Brain pericyte (primary cell): ENCODE measurements around the gene ZBTB5.
"Not testable (repeated sequence)": the region's sequence is repeated elsewhere in the genome, so short reads cannot be mapped to it uniquely, and the experiment has no call there.

Experiments
- DNase-seq: peaks from one replicate; pipeline ENCODE4 v3.0.0-alpha.2; 2012; ENCODE audit warnings: low read depth, low spot score

Gene ZBTB5

GRCh38 chr9:37449862-37450632, 15.2 kb downstream of the ZBTB5 start:
- no peak for DNase-seq

GRCh38 chr9:37447111-37447510, 18.1 kb downstream of the ZBTB5 start:
- DNase-seq = no peak

DNA sequence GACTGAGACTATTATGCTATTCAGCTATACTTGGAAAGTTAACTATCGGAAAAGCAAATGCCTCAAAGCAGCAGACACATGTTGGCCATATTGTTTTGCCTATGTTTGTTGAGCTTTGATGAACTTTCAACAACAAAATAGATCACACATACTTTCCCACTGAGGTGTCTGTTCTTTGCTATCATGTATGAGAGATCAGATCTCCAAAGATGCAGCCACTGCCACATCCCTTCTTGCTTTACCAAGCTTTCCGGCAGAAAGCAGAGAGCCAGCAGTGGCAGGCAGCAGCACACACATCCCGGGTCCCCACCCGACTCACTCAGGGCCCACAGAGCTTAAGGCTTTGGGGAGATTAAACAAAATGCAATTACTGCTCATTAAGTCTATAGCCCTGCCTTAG, 18.8 kb downstream of the ZBTB5 start:
- DNase-seq = no peak

DNA sequence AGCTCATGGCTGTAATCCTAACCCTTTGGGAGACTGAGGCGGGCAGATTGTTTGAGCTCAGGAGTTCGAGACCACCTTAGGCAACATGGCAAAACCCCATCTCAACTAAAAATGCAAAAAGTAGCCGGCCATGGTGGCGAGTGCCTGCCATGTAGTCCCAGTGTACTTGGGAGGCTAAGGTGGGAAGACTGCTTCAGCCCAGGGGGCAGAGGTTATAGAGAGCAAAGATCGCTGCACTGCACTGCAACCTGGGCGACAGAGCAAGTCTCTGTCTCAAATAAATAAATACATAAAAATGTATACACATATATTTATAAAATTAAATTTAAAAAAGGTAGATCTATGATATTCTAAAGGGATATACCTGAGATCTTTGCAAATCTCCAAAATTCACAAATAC, 19.4 kb downstream of the ZBTB5 start:
- DNase-seq = no peak

- no peak for DNase-seq
These were observed 20.4 kb downstream of the ZBTB5 start for GRCh38 chr9:37444890-37445289.

- DNase-seq = no peak
These were observed 21.7 kb downstream of the ZBTB5 start for GRCh38 chr9:37443566-37443965.

DNA sequence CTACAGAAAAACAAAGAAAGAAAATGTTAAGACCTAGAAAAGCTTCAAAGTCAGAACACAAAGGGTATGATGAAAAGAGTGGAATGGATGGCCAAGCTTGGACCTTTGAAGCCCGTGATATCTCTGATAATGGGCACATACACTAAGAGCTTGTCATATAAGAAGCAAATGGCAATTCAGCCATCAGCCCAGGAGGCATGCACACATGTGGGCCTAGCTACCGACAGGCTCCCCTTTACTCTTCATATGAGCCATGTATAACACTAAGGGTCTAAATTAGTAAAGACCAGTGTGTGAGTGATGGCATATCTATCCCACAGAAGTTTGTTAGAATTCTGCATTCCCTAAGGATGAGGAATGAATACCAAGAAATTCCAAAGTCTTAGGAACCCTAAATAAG, 22.7 kb downstream of the ZBTB5 start:
- DNase-seq = no peak

DNA sequence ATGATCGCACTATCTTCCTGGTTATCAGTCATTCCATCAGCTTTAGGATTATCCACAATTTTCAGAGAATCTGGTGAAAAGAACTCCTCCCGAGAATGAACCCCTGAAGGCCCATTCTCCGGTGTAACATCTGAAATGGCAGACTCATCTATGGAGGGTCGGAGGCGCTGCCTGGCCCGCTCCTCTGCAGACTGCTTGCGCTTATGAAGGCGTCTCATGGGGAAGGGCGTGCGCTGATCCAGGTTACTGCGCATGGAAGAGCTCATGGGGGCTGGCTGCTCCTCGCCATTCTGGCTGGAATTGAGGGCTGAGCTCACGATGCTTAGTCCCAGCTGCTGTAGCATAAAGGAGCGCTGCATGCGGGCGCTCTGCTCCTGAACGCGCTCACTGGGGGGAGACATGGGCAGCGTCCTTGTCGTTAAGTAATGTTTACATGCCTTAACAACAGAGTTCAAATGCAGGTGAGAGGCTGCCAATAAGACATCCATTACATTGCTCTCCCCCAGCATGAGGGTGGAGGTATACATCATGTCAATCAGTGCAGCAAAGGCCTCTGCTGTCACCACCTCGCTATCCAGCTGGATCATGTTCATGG, 23.4 kb downstream of the ZBTB5 start:
- DNase-seq = no peak

DNA sequence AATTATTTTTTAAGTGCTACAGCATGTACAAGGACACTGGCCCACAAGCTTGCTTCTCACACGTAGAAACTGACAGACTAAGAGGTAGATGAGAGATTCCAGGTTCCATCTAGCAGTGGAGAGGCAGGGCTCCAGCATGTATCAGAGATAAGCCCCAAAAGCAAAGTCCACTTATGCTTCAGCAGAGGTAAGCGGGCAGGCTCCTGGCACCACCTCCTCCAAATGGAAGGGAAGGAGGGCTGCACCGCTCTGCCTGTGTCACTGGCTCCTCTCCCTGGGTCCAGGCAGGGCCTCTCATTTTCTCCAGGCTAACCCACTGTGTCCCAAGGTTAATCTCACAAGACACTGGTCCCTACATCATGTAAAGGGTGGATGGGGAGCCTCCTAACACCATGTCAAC, 26.9 kb downstream of the ZBTB5 start:
- no peak for DNase-seq

GRCh38 chr9:37437621-37438020, 27.6 kb downstream of the ZBTB5 start:
- no peak for DNase-seq

DNA sequence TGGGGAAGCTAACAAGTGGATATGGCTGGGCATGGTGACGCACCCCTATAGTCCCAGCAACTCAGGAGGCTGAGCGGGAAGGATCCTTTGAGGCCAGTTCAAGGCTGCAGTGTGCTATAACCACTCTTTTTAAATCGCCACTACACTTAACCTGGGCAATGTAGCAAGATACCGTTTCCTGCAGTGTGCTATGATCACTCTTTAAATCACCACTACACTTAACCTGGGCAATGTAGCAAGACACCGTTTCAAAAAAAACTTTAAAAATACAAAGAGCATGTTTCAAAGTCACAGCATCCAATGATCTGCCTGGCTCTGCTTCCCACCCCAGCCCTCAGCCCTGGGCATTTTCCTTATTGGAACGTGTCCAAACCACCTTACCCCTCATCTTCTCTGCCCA, 28.2 kb downstream of the ZBTB5 start:
- no peak for DNase-seq

GRCh38 chr9:37436540-37436939, 28.7 kb downstream of the ZBTB5 start:
- no peak for DNase-seq

- DNase-seq = no peak
These were observed 31.3 kb downstream of the ZBTB5 start for GRCh38 chr9:37433867-37434371.

DNA sequence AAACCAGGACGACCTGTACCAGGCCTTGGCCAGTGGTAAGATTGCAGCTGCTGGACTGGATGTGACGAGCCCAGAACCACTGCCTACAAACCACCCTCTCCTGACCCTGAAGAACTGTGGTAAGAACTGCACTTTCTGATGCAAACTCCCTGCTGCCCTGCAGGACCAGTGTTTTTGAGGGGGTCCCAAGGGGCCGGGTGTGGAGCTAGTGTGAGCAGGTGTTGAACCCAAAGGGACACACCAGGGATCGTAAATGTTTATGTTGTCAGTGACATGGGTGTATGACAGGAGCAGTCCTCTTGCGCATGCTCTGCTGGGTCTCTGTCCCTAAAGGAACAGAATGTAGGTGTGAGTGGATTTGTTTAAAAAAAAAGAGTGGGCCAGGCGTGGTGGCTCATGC, 33.2 kb downstream of the ZBTB5 start:
- DNase-seq = no peak

DNA sequence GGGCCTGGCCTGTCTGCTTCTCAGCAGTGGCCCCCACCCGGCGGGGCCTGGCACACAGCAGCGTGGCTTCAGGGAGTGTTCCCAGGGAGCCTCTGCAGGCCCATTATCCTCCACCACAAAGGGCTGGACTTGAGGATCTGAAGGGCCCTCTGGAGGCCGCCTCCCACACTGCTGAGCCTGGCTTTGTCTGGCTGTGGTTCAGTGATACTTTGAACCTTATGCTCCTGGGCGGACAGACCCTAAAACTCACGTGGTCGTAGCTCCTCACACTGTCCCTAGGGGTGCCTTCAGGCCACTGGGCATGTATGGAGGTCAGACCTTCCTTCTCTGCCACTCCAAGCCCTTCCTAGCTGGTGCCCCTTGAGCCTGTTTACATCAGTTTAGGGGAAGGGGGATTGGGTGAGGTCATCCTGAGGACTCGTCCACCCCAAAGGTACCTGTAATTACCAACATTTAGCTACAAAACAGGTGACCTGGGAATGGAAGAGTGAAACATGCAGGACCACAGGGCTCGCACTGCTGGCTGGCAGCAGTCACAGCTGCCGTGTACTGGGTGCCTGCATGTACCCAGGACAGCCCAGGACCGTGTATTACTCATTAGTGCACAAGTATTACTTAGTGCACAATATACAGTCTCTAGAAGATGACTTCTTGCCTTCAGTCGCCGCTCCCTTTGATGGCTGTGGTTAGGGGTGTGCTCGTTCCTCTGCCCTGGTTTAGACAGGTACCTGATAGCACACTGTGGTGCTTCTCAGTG, 34.2 kb downstream of the ZBTB5 start:
- DNase-seq = no peak

GRCh38 chr9:37429441-37430285, 35.6 kb downstream of the ZBTB5 start:
- no peak for DNase-seq

DNA sequence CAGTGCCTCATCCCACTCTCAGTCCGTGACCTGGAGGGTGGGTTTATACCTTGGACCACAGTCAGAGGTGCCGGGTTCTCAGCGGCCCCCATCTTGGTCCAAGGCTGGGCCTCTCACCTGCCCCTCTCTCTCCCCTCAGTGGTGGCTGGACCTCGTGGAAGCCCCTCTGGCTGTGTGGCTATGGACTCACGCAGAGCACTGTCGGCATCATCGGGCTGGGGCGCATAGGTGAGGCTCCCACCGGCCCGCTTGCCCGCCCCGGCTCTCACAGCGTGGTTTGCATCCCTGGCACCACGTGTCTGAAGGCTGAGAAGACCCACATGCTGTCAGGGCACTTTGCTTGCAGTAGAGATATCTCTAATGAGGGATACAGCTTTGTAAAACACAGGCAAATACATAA, 36.9 kb downstream of the ZBTB5 start:
- DNase-seq = no peak

GRCh38 chr9:37426846-37427245, 38.4 kb downstream of the ZBTB5 start:
- no peak for DNase-seq

DNA sequence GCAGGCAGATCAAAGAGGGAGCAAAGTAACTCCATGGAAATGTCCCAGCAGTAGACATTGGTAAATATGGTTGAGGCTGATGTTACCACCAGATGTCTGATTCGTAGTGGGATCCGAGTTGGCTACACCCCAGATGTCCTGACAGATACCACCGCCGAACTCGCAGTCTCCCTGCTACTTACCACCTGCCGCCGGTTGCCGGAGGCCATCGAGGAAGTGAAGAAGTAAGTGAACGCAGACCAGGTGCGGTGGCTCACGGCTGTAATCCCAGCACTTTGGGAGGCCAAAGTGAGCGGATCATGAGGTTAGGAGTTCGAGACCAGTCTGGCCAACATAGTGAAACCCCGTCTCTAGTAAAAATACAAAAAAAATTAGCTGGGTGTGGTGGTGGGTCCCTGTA, 38.8 kb downstream of the ZBTB5 start:
- not testable (repeated sequence) for DNase-seq

GRCh38 chr9:37425298-37425752, 39.9 kb downstream of the ZBTB5 start:
- DNase-seq = no peak

DNA sequence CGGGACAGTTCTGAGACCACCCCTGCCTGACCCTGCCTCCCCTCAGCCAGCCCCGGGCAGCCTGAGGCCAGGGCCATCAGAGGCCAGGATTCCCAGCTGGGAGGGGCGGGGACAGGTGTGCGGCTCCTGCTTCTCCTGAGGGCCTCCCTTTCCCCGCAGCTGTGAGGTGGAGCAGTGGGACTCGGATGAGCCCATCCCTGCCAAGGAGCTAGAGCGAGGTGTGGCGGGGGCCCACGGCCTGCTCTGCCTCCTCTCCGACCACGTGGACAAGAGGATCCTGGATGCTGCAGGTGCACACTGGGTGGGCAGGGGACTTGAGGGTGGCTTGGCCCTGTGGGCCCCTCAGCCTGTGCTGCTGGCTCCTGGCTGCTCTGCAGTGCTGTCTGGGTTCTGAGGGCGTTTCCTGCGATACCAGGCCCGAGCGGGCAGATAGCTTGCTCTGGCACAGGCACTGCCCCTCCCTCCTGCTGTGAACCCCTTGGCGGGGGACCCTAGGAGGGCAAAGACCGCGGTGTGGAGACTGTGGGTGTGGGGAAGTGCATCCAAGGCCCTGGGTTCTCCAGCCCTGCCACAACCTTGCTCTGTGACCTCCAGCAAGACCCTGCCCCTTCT, 40.5 kb downstream of the ZBTB5 start:
- DNase-seq = no peak
